Hematopoietic multipotent progenitor cell treated with erythropoietin and hydrocortisone succinate and interleukin-3 and kit ligand, for 6 days (in vitro differentiated cells): Measurements from ENCODE around the gene ZNF586.
A peak's percentile ranks its signal among the peaks of the same experiment; 100 is the strongest.
"Not testable (repeated sequence)": the region's sequence is repeated elsewhere in the genome, so short reads cannot be mapped to it uniquely, and the experiment has no call there.

Experiments
- DNase-seq: peaks from one replicate; pipeline ENCODE4 v3.0.0-alpha.2; 2015

Gene ZNF586

DNA sequence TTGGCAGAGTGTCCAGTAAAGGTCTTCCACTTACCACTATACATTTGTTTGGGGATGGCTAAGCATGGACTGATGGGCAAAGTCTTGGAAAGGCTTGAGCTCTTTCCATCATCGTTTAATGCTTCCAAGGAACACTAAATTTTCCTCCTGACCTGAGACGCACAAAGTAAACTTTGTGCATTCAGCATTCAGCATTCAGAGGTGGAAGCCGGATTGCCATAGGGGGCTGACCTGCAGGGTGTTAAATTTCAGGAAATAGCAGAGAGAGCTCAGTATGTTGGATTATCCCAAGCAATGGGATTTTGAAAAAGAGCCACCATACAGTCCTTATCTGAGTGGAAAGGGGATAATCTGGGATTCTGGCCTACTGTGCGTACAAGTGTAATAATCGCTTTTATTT is 31.2 kb downstream of the ZNF586 start:
- DNase-seq: no peak

DNA sequence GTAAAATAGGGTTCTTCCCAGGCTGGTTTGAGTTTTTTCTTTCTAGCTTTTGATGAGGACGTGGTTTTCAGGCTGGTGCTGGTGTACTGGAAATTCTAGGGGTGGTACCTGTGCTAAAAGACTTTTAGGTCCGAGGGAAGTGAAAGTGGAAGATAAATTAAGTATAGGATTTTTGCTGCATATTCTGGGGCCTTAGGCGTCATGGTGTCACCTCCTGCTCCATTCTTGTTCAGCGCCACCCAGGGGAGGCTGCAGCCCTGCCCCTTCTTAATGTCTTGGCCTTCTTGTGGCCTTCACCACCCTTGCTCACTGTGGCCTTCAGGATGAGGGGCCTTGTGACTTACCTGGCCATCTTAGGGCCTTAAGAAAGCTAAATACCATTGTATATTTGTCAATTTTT is 32.8 kb downstream of the ZNF586 start:
- DNase-seq: peak; percentile 15

DNA sequence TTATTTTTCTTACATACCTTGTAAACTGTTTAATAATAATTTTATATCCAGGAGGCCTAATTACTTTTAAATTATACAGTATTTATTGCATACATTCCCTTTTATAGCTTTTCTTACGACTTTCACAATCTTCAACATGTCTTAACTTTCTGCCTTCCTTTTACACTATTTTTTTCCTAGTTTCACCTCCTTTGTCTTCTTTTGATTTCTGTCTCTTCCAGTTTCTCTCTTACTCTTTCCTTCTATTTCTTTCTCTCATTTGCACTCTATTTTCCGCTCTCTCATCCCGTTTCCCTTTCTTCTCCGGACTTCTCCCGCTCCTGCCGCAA is 33.8 kb downstream of the ZNF586 start:
- no peak for DNase-seq

DNA sequence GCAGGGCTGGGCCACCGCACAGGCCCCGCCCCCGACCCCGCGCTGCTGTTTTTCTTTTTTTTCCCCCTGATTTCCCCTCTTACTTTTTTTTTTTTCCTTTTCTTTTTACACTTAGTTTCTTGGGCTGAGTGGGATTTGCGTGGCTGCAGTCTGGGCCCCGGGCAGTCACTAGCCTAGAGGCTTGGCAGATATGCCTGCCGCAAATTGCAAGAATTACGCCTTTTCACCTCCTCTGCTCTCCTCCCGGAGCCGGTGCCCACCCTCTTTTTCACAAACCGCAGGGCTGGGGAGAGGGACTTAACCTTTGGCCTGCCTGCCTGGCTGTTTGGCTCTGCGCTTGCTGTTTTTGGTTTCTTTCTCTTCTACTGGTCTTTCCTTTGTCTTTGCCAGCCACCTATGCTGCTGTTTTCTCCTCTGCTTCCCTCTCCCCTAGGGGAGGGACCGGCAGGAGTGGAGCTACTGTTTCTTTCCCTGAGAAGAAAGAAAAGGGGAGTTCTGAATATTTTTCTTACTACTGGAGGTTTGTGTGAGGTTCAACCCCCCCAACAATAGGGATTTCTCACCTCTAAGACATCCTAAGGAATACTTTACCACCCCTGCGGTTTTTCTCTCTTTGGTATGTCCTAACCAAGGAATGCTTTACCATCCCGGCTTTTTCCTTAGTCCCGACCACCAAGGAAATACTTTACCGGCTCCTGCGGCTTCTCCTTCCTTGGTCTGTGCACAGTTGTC is 34.3 kb downstream of the ZNF586 start:
- DNase-seq: peak; percentile 73

DNA sequence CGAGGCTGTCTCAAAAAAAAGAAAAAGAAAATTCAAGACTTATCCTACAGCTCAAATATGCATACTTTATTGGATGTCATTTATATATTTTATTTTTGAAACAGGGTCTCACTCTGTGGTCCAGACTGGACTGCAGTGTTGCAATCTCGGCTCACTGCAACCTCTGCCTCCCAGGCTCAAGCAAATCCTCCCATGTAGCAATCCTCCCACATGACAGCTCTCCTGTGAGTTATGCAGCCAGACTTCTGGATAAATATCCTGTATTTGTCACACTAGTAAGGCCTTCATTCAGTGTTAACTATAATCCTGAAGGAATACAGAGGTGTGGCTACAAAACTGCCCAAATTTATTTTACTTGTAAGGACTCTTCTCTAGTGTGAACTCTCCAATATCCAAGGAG is 38.1 kb downstream of the ZNF586 start:
- no peak for DNase-seq

DNA sequence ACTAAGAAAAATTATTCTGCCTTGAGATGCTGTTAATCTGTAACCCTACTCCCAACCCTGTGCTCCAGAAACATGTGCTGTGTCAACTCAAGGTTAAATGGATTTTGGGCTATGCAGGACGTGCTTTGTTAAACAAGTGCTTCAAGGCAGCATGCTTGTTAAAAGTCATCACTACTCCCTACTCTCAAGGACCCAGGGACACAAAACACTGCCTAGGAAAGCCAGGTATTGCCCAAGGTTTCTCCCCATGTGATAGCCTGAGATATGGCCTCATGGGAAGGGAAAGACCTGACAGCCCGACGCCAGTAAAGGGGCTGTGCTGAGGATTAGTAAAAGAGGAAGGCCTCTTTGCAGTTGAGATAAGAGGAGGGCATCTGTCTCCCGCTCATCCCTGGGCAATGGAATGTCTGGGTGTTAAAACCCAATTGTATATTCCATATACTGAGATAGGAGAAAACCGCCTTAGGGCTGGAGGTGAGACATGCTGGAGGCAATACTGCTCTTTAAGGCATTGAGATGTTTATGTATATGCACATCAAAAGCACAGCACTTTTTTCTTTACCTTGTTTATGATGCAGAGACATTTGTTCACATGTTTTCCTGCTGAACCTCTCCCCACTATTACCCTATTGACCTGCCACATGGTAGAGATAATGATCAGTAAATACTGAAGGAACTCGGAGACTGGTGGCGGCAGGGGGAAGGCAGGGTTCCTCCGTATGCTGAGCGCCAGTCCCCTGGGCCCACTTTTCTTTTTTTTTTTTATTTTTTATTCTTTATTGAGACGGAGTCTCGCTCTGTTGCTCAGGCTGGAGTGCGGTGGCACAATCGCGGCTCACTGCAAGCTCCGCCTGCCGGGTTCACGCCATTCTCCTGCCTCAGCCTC is 41.2 kb downstream of the ZNF586 start:
- peak; percentile 27 for DNase-seq

DNA sequence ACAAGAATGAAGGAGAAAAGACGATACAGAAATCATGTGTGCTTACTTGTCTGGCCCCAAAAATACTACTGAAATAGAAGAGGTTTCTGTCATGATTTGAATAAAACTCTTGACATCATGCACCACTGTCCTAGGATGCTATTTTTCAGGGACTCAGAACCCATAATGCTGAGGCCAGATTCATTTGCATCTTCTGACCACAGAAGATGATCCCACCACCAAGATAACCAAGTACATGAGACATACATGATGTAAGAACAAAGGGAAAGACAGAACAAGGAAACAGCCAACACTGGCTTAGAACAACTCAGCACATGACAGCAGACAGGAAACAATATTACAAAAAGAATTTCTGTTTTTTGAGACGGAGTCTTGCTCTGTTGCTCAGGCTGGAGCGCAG is 42.8 kb downstream of the ZNF586 start:
- peak; percentile 59 for DNase-seq

DNA sequence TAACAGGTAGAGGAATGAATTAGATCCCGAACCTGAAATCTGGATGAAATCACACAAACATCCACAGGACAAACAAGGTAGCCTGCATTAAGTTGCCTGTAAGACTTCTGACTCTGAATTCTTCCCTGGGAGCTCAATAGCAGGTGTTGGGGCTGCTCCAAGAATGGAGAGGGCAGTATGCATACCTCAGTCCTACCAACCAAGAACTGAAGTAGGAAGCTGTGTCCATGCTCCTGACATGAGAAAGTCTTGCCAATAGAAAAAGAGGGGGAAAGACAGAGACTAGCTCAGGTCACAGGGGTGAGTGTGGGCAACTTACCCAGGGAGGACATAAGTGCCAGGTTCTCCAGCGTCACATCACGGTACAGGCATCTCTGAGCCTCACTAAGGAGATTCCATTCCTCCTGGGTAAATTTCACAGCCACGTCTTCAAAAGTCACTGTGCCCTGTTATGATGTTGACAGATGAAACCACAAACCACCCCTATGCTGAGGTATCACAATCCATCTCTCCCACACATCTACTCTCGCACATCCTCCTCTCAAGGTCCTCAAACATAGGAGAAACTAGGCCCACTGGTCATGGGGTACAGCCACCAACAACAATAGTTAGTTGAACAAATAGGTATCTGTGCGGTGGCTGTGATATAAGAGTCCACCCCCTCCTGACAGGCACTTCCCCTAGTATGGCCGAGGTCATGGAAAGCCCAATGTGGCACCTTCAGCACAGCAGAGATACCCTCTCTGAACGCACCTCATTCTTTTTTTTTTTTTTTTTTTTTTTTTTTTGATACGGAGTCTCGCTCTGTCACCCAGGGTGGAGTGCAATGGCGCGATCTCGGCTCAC is 43.7 kb downstream of the ZNF586 start:
- DNase-seq: not testable (repeated sequence)

DNA sequence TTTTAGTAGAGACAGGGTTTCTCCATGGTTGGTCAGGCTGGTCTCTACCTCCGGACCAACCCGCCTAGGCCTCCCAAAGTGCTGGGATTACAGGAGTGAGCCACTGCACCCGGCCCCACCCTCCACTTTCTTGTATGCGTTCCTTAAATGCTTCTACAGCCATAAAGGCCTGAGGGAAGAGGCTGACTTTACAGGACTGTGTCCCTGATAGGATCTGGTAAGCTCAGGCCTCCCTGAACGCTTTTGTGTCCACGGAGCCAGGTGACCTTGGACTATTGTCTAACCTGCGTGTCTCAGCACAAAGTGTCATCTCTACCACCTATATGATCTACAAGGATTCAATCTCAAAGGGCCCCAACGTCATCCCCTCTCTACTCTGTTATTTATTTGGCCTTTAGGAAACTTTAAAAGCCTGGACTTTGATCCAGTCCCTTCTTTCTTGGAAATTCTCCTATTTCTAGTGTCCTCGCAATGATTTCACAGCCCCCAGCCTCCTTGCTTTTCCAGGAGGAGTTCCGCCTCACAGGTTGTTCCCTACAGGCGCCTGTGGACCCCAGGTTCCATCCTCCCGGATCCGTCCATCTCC is 44.5 kb downstream of the ZNF586 start:
- DNase-seq: peak; percentile 21

DNA sequence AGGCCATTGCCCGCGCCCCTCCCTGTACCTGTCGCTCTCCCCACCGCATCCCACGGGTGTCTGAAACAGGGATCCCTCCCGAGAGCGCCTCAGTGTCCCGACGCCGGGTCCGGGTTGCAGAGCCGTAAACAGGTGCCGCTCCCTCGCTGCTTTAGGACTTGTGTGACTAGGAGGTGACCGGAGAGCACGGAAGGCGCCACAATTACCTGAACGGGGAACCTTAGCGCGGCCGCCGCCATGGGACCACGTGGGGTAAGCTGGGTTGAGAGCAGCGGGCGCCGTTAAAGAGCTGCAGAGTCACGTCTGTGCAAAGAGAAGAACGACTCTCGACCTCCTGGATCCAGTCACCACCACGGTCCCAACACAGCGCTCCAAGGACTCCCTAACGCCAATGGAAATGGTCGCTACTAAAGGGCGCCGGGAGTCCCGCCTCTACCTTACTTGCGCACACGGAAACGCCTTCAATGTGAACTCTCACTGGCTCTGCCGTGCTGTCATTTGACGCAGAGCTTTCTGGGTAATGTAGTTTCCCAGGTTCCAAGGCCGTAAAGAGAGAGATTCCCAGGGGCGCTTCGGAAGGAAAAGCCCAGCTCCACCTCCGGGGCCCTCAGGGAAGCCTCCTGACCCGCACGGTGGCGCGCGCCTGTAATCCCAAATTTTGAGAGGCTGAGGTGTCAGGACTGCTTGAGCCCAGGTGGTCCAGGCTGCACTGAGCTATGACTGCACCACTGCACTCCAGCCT is 45.2 kb downstream of the ZNF586 start, which contains the start of gene ZNF552:
TSS of gene ZNF552 (minus strand) at position 409 of the 742 bp plus-strand sequence. CDS start at position 239, 170 bp downstream.
- peak; percentile 96 for DNase-seq

DNA sequence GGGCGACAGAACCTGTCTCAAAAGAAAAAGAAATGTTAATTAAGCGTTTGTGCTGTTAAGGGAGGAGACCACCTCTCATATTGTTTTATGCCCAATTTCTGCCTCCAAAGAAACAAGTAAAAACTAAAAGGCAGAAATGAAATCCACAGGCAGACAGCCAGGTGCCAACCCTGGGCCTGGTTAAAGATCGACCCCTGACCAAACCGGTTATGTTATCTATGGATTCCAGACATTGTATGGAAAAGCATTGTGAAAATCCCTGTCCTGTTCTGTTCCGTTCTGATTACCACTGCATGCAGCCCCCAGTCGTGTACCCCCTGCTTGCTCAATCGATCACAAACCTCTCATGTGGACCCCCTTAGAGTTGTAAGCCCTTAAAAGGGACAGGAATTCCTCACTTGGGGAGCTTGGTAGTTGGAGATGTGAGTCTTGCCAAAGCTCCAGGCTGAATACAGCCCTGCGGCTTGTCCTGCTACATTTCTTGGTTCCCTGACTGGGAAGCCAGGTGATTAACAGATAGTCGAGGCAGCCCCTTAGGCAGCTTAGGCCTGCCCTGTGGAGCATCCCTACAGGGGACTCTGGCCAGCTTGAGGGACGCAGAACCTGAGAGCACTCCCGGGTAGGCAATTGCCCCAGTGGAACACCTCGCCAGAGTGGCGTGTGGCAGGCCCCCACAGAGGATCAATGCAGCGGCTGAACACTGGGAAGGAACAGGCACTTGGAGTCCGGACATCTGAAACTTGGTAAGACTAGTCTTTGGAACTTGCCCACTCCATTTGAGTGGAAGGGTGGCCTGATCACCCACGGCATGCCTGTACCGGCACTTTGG is 46.0 kb downstream of the ZNF586 start:
- DNase-seq: no peak

DNA sequence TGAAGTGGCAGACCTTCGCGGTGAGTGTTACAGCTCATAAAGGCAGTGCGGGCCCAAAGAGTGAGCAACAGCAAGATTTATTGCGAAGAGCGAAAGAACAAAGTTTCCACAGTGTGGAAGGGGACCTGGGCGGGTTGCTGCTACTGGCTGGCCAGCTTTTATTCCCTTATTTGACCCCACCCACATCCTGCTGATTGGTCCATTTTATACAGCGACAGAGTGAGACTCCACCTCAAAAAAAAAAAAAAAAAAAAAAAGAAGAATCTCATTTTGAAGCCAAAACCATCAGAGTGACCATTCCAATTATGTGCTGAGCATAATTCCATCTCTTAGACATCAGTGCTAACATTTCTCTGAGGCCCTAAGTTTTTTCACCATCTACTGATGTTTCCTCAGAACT is 47.2 kb downstream of the ZNF586 start:
- DNase-seq: peak; percentile 42

DNA sequence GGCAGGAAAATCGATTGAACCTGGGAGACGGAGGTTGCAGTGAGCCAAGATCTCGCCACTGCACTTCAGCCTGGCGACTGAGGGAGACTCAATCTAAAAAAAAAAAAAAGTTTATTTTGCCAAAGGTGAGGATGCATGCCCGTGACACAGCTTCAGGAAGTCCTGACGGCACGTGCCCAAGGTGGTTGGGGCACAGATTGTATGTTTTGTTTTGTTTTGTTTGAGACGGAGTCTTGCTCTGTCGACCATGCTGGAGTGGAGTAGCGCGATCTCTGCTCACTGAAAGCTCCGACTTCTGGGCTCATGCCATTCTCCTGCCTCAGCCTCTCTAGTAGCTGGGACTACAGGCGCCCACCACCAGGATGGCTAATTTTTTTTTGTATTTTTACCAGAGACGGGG is 48.5 kb downstream of the ZNF586 start:
- no peak for DNase-seq

DNA sequence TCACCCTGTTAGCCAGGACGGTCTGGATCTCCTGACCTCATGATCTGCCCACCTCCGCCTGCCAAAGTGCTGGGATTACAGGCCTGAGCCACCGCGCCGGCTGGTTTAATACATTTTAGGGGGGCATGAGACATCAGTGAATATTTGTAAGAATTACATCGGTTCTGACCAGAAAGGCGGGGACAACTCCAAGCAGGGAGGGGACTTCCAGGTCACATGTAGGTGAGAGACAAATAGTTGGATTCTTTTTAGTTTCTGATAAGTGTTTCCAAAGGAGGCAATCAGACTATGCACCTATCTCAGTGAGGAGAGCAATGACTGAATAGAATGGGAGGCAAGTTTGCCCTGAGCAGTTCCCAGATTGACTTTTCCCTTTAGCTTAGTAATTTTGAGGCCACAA is 48.9 kb downstream of the ZNF586 start:
- peak; percentile 30 for DNase-seq

DNA sequence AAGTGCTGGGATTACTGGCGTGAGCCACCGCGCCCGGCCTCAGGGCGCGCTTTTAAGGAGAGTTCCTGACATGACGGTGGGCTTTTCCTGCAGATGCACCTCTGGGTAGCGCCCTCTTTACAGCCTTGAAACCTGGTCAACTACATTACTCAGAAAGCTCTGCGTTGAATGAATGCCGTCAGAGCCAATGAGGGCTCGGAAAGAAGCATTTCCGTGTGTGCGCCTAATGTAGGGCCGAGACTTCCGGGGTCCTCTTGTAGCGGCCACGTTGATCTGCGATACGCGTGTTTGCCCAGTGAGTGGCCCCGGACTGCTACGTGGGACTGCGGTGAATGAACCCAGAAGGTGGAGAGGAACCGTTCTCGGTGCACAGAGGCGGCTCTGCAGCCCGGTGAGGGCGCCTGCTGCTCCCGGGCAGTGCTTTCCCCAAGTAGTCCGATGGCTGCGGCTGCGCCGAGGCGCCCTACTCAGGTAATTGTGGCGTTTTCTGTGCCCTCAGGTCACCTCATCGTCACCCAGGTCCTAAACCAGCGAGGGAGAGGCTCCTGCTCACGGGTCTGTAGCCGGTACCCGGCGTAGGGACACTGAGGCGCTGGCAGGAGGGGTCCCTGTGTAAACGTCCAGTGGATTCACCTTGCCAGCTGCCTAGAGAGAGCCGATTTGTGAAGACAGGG is 50.1 kb downstream of the ZNF586 start:
- peak; percentile 97 for DNase-seq

DNA sequence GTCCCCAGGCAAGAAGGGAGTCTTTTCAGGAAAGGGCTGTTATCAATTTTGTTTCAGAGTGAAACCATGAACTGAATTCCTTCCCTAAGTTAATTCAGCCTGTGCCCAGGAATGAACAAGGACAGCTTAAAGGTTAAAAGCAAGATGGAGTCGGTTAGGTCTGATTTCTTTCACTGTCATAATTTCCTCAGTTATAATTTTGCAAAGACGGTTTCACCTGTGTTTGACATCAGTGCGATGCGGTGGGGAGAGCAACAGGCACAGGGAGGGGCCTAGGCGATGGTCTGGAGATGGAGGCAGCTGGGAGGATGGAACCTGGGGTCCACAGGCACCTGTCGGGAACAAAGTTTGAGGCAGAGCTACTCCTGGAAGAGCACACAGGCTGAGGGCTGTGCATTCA is 51.1 kb downstream of the ZNF586 start:
- no peak for DNase-seq

DNA sequence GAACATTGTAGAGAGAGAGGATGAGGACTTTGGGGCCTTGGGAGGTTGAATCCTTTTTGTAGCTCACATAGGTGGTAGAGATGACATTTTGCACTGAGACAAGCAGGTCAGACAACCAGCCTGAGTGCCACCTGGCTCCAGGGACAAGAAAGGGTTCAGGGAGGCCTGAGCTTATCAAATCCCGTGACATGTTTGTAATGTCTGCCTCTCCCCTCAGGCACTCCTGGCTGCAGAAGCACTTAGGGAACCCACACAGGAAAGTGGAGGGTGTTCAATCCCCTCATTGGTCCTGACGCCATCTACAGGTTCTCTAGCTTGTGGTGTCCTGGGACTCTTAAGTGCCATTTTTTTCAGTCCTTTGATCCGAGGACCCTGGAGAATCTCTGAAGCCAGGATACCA is 51.6 kb downstream of the ZNF586 start:
- not testable (repeated sequence) for DNase-seq

DNA sequence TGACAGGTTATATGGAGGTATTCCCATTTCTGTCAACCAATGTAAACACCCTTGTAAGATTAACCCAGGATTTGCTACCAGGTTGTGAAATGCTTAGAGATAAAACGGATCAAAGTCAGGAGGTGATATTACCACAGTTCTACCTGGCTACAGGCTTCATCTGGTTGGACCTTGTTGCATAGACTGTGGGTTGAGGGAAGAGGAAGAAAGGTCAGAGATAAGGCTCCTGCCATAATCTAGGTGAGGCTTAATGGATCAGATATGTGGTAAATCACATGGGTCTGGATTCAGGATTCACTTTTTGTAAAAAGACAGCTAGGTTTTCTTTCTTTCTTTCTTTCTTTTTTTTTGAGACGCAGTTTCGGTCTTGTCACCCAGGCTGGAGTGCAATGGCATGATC is 52.0 kb downstream of the ZNF586 start:
- not testable (repeated sequence) for DNase-seq

DNA sequence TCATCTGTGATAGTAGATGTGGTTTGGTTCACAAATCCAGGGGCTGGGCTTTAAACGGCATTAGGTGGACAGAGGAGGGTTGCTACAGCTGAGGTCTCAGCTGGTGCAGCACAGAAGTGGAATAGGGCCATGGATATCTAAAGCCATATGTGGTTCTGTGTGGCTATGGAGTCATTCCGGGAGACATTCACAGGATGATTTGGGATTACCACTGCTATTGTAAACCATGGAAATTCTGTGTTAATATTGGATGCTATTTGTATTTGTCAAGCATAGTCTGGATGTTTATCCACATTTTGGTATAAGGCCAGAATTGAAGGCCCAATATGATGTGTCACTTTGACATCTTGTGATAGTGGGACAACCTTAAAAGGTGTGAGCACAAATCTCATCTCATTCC is 53.7 kb downstream of the ZNF586 start:
- not testable (repeated sequence) for DNase-seq

DNA sequence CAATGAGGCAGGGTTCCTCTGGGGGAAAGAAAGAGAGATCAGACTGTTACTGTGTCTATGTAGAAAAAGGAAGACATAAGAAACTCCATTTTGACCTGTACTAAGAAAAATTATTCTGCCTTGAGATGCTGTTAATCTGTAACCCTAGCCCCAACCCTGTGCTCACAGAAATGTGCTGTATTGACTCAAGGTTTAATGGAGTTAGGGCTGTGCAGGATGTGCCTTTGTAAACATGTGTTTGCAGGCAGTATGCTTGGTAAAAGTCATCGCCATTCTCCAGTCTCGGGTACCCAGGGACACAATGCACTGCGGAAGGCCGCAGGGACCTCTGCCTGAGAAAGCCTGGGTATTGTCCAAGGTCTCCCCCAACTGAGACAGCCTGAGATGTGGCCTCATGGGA is 54.1 kb downstream of the ZNF586 start:
- not testable (repeated sequence) for DNase-seq

DNA sequence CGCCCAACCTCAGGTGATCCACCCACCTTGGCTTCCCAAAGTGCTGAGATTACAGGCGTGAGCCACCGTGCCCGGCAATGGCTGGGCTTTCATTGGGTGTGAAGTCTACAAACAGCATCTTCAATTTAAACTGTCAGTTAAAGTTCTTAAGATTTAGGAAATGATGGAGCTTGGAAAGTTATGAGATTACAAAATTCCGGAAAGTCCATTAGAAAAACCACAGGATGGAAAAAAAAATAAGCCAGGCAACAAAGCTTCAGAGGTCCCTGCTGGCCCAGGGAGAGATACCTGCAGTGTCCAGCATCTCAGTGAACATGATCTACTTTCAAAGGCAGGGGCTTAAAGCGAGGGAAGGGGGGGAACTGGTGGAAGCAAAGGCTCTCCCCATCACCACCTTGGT is 56.0 kb downstream of the ZNF586 start:
- no peak for DNase-seq
